CD14-positive monocyte (primary cell): Measurements from ENCODE around the gene RESP18. TPM values are rescaled to one million over a fixed set of nuclear protein-coding genes. Genes with fewer than 3 reads are reported as not detected.

Source experiments
- DNase-seq, 3 donors: peaks; one replicate each; pipeline ENCODE4 v3.0.0-alpha.2; 2011 to 2022
- H2AFZ ChIP-seq: 2 replicates; pipeline ENCODE4 v1.6.0; 2012; ENCODE audit warnings: mild to moderate bottlenecking, low read depth, low read length, inconsistent platforms; ENCODE audit not compliant: insufficient read depth, poor library complexity, severe bottlenecking
- H3K27ac ChIP-seq, 2 donors: 1 replicate in 1 of 2; 2 replicates in 1 of 2; pipeline ENCODE4 v1.5.1; 2012 to 2013; ENCODE audit warnings: low read length in 2 of 2, control low read depth in 1 of 2, inconsistent platforms in 1 of 2, low read depth in 1 of 2, mild to moderate bottlenecking in 1 of 2
- H3K27me3 ChIP-seq, 2 donors: one replicate each; pipeline versions ENCODE4 v1.6.0 to v1.6.1; 2011 to 2013; ENCODE audit warnings: low read length in 2 of 2; ENCODE audit not compliant: control insufficient read depth in 2 of 2, insufficient read depth in 2 of 2
- H3K36me3 ChIP-seq, 2 donors: replicated peaks in 1 of 2; 1 replicate in 1 of 2; 2 replicates in 1 of 2; pipeline versions ENCODE4 v1.5.1 to v1.6.1; 2012 to 2013; ENCODE audit warnings: low read length in 2 of 2, control low read depth in 1 of 2, inconsistent platforms in 1 of 2, mild to moderate bottlenecking in 1 of 2; ENCODE audit not compliant: insufficient read depth in 2 of 2, control insufficient read depth in 1 of 2
- H3K4me1 ChIP-seq, 2 donors: 1 replicate in 1 of 2; 2 replicates in 1 of 2; pipeline versions ENCODE4 v1.5.1 to v1.6.1; 2012 to 2013; ENCODE audit warnings: low read length in 2 of 2, control low read depth in 1 of 2, inconsistent platforms in 1 of 2, mild to moderate bottlenecking in 1 of 2, moderate library complexity in 1 of 2; ENCODE audit not compliant: insufficient read depth in 2 of 2, control insufficient read depth in 1 of 2
- H3K4me2 ChIP-seq: replicated peaks from 2 replicates; pipeline ENCODE3; 2012; ENCODE audit warnings: low read length, moderate library complexity, mild to moderate bottlenecking; ENCODE audit not compliant: poor library complexity, severe bottlenecking; ENCODE audit errors: extremely low read depth
- H3K4me3 ChIP-seq, 3 experiments: fragments of 200-600 bp in 1 of 3; sonication (generic) in 1 of 3; replicated peaks in 1 of 3; 1 replicate in 2 of 3; 2 replicates in 1 of 3; pipeline ENCODE4 v1.5.1; 2011 to 2013; ENCODE audit warnings: low read length in 3 of 3, mild to moderate bottlenecking in 3 of 3, control low read depth in 2 of 3, low read depth in 2 of 3, inconsistent platforms in 1 of 3, moderate library complexity in 1 of 3
- H3K79me2 ChIP-seq: 2 replicates; pipeline ENCODE4 v1.6.0; 2012; ENCODE audit warnings: mild to moderate bottlenecking, control low read depth, inconsistent platforms, low read length, moderate library complexity; ENCODE audit not compliant: insufficient read depth
- H3K9ac ChIP-seq: 2 replicates; pipeline ENCODE4 v1.6.0; 2017; ENCODE audit warnings: low read length, mild to moderate bottlenecking; ENCODE audit not compliant: insufficient read depth, poor library complexity, severe bottlenecking
- H3K9me3 ChIP-seq, 2 donors: replicated peaks in 1 of 2; 1 replicate in 1 of 2; 2 replicates in 1 of 2; pipeline versions ENCODE4 v1.5.1 to v1.6.1; 2012 to 2013; ENCODE audit warnings: low read length in 2 of 2, control low read depth in 1 of 2; ENCODE audit not compliant: control insufficient read depth in 1 of 2, insufficient read depth in 1 of 2
- H4K20me1 ChIP-seq: 2 replicates; pipeline ENCODE4 v1.6.0; 2012; ENCODE audit warnings: mild to moderate bottlenecking, low read length, control low read depth, moderate library complexity; ENCODE audit not compliant: insufficient read depth
- H3K27ac Mint-ChIP-seq, 7 donors: one replicate each; pipeline ENCODE4 v1.8.0; 2020; ENCODE audit warnings: mild to moderate bottlenecking in 7 of 7, mixed read lengths in 7 of 7, moderate library complexity in 6 of 7, inconsistent platforms in 2 of 7
- H3K27me3 Mint-ChIP-seq, 3 donors: one replicate each; pipeline ENCODE4 v1.8.0; 2021 to 2022; ENCODE audit warnings: low read depth in 3 of 3, mild to moderate bottlenecking in 3 of 3, mixed read lengths in 3 of 3, moderate library complexity in 3 of 3, inconsistent platforms in 1 of 3
- H3K36me3 Mint-ChIP-seq, 2 donors: one replicate each; pipeline ENCODE4 v1.8.0; 2020; ENCODE audit warnings: mixed read lengths in 2 of 2, inconsistent platforms in 1 of 2, mild to moderate bottlenecking in 1 of 2
- H3K4me1 Mint-ChIP-seq: one replicate; pipeline ENCODE4 v1.8.0; 2020; ENCODE audit warnings: mild to moderate bottlenecking, mixed read lengths
- H3K4me3 Mint-ChIP-seq, 2 donors: one replicate each; pipeline ENCODE4 v1.8.0; 2020; ENCODE audit warnings: mild to moderate bottlenecking in 2 of 2, mixed read lengths in 2 of 2, moderate library complexity in 1 of 2
- H3K9me3 Mint-ChIP-seq, 7 donors: one replicate each; pipeline ENCODE4 v1.8.0; 2020 to 2022; ENCODE audit warnings: mixed read lengths in 7 of 7, mild to moderate bottlenecking in 6 of 7, moderate library complexity in 6 of 7, inconsistent platforms in 2 of 7
- CTCF ChIP-seq: fragments of 200-600 bp; IDR thresholded peaks from one replicate; pipeline ENCODE4 v1.8.0; 2022; ENCODE audit warnings: antibody characterized with exemption, mild to moderate bottlenecking
- WGBS: methylation state at CpG from one replicate; pipeline ENCODE4 v1.1.5; 2013; ENCODE audit warnings: missing lambda C conversion rate; ENCODE audit not compliant: insufficient coverage; 5-methylcytosine and 5-hydroxymethylcytosine counted together
- intact Hi-C, 2 donors: fragments of 100-400 bp; cut with micrococcal nuclease; formaldehyde crosslinking; loops; one replicate each; pipeline versions ENCODE4 v1.15.0 to v1.15.1; 2023
- polyA plus RNA-seq, 3 donors: library from polyadenylated mRNA; depleted of rRNA in 1 of 3; unstranded in 2 of 3; stranded (reverse) in 1 of 3; fragments of 300-500 nt in 2 of 3; fragments of >200 nt in 1 of 3; fragmentation: Illumina TruSeq in 2 of 3; gene quantifications; 1 replicate in 2 of 3; 2 replicates in 1 of 3; pipeline ENCODE4 v1.2.3, GENCODE V29; 2012 to 2021

The RESP18 gene
- polyA plus RNA-seq, 3 donors, result not detected

DNA sequence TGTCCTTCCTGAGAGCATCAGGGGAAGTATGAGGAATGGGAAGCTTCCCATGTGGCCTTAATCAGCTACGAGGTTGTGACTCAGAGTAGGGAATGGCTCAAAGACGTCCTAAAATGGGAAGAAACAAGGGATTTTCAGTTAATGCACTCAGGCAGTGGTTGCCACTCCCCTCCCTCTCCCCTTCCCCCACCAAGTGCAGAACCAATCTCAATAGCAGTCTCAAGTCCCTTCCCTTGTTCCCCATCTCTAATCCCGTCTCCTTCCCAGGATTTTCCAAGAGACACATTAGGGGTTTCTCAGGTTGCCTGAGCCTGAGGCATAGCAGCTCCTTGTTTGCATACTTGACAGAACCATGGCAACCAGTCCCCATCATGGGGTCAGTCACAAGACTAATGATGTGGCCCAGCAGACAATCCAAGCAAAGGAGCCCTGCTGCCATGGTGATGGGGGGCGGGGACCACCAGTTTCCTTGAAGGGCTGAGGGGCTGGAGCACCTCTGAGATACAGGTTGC lies 18.2 kb upstream of the RESP18 start:
- no peak for TF ChIP-seq CTCF
- Histone ChIP-seq H3K4me1 (peaks cover 0 to 3% of the 10 kb centered on the region in 2 donors), H3K4me3 (no peak overlapping the region), H3K9me3 (no peaks in the 10 kb centered on the region), H3K36me3 (no peaks in the 10 kb centered on the region), H3K27me3 (peaks cover 7 to 25% of the 10 kb centered on the region in 2 donors), H3K27ac (no peak overlapping the region), H4K20me1 (no peaks in the 10 kb centered on the region), H3K4me2 (no peak overlapping the region), H3K79me2 (no peaks in the 10 kb centered on the region), H3K9ac (no peak overlapping the region), H2AFZ (no peak overlapping the region)
- peak in 1 of 3 donors; percentile 11 for DNase-seq
- intact Hi-C loops, result no loop called here
- peaks cover 12% of the 10 kb centered on the region for H3K4me1 Mint-ChIP-seq
- 100% methylated on average over 2 of the region's 4 CpGs for WGBS
- H3K27ac Mint-ChIP-seq, result no peak overlapping the region
- H3K9me3 Mint-ChIP-seq, result peaks cover 0 to 4% (median 0%) of the 10 kb centered on the region in 7 donors
- peak overlapping the region in 1 of 2 donors; percentile 15 for H3K4me3 Mint-ChIP-seq
- no peaks in the 10 kb centered on the region for H3K36me3 Mint-ChIP-seq
- H3K27me3 Mint-ChIP-seq, result peaks cover 21 to 45% (median 36%) of the 10 kb centered on the region in 3 donors

DNA sequence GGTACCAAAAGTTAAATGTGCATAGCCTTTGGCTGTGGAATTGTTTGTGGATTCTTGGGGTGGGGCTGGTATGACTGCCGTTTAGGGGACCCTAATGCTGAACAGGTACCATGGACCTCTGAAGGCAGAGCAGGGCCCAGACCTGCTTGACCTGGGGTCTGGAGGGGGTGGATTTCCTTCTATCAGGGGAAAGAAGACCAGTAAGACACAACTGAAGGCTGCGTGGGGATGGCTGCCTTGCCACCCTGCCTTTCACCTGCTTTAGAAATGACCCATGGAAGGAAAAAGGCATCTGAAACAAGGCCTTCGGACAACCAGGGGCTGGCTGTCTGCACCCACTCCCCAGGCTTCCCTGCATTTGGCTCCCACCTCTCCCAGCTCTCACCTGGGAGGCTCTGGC lies 17.7 kb upstream of the RESP18 start:
- Histone ChIP-seq H4K20me1 (no peaks in the 10 kb centered on the region), H3K27ac (no peak overlapping the region), H3K9ac (no peak overlapping the region), H2AFZ (no peak overlapping the region), H3K9me3 (no peaks in the 10 kb centered on the region), H3K79me2 (no peaks in the 10 kb centered on the region), H3K4me1 (peaks cover 4 to 7% of the 10 kb centered on the region in 2 donors), H3K27me3 (peaks cover 9 to 27% of the 10 kb centered on the region in 2 donors), H3K4me3 (no peak overlapping the region), H3K36me3 (no peaks in the 10 kb centered on the region), H3K4me2 (no peak overlapping the region)
- peaks cover 21 to 49% (median 40%) of the 10 kb centered on the region in 3 donors for H3K27me3 Mint-ChIP-seq
- peaks cover 0 to 3% (median 0%) of the 10 kb centered on the region in 7 donors for H3K9me3 Mint-ChIP-seq
- 91% methylated on average over 3 of the region's 3 CpGs for WGBS
- H3K4me1 Mint-ChIP-seq, result peaks cover 13% of the 10 kb centered on the region
- no peak for DNase-seq
- peak overlapping the region in 1 of 2 donors; percentile 15 for H3K4me3 Mint-ChIP-seq
- H3K27ac Mint-ChIP-seq, result no peak overlapping the region
- intact Hi-C loops, result no loop called here
- no peaks in the 10 kb centered on the region for H3K36me3 Mint-ChIP-seq
- no peak for TF ChIP-seq CTCF
